Measurements from ENCODE around the gene MKS1.

DNA sequence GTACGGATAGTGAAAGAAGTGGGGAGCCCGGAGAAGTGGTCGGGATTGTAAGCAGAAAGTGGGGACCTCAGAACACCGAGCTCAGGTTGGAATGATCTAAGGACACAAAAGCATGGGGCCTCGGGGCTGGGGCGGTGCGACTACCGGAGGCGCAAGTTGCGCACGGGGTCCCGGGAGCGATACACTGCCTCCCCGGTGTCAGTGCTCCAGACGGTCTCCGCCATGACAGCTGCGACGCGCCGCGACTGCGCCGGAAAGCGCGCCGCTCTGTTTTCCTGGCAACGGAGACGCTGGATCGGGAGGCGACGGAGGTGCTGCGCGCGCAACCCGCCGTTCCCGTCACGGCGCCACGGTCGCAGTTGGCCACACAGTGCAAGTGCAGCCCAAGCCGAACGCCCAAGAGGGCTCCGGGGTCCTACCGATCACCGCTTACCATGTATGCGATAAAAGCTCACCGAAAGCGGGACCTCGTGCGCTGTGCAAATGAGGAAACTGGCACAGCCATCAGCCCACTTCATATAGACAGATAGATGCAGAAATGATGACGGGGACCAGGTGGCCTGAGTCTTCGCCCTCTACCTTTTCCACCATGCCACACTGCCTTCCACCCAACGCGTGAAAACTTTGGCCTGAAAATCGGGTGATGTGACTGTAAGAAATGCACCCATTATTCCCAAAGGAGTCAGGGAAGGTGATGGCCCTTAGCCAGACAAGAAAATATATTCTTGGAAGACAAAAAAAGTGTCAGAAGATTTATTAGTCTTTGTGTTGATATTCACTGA lies at the start of gene MKS1:
- TF ChIP-seq, protein P1, sequence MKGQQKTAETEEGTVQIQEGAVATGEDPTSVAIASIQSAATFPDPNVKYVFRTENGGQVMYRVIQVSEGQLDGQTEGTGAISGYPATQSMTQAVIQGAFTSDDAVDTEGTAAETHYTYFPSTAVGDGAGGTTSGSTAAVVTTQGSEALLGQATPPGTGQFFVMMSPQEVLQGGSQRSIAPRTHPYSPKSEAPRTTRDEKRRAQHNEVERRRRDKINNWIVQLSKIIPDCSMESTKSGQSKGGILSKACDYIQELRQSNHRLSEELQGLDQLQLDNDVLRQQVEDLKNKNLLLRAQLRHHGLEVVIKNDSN (IDR thresholded peaks at IDR 0.05; ENCODE audit: borderline replicate concordance, extremely low read length, insufficient read depth, low read depth, low read length): no peak
- TF ChIP-seq, protein P2, sequence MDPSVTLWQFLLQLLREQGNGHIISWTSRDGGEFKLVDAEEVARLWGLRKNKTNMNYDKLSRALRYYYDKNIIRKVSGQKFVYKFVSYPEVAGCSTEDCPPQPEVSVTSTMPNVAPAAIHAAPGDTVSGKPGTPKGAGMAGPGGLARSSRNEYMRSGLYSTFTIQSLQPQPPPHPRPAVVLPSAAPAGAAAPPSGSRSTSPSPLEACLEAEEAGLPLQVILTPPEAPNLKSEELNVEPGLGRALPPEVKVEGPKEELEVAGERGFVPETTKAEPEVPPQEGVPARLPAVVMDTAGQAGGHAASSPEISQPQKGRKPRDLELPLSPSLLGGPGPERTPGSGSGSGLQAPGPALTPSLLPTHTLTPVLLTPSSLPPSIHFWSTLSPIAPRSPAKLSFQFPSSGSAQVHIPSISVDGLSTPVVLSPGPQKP (IDR thresholded peaks at IDR 0.05; ENCODE audit: low read depth, low read length): no peak
- TF ChIP-seq BRCA1 (IDR thresholded peaks at IDR 0.05; ENCODE audit: low read depth, low read length) (no peak), EP300 (IDR thresholded peaks at IDR 0.05; ENCODE audit: borderline replicate concordance in 1 of 2, control insufficient read depth in 1 of 2, low read depth in 2 of 2, low read length in 2 of 2) (peak; percentile 14 to 34; a peak in 1 of 4 replicates), GABPA (IDR thresholded peaks at IDR 0.05; ENCODE audit: low read depth) (peak; percentile 66), SMC3 (IDR thresholded peaks at IDR 0.05; ENCODE audit: borderline replicate concordance, low read length) (peak; percentile 21; the same call in 1 of the 2 replicates), NRF1 (conservative IDR thresholded peaks at IDR 0.05; ENCODE audit: low read depth, low read length) (peak; percentile 60), FOS (IDR thresholded peaks at IDR 0.05; ENCODE audit: borderline replicate concordance, extremely low read depth, insufficient read length) (no peak)
- TF ChIP-seq, protein P3, sequence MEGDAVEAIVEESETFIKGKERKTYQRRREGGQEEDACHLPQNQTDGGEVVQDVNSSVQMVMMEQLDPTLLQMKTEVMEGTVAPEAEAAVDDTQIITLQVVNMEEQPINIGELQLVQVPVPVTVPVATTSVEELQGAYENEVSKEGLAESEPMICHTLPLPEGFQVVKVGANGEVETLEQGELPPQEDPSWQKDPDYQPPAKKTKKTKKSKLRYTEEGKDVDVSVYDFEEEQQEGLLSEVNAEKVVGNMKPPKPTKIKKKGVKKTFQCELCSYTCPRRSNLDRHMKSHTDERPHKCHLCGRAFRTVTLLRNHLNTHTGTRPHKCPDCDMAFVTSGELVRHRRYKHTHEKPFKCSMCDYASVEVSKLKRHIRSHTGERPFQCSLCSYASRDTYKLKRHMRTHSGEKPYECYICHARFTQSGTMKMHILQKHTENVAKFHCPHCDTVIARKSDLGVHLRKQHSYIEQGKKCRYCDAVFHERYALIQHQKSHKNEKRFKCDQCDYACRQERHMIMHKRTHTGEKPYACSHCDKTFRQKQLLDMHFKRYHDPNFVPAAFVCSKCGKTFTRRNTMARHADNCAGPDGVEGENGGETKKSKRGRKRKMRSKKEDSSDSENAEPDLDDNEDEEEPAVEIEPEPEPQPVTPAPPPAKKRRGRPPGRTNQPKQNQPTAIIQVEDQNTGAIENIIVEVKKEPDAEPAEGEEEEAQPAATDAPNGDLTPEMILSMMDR (IDR thresholded peaks at IDR 0.05 in 2 of 3, conservative IDR thresholded peaks at IDR 0.05 in 1 of 3; ENCODE audit: control insufficient read depth in 2 of 3, extremely low read depth in 1 of 3, insufficient read depth in 1 of 3, low read depth in 3 of 3, low read length in 3 of 3): peak; percentile 73 to 83 (median 78)
- TF ChIP-seq, protein P4, sequence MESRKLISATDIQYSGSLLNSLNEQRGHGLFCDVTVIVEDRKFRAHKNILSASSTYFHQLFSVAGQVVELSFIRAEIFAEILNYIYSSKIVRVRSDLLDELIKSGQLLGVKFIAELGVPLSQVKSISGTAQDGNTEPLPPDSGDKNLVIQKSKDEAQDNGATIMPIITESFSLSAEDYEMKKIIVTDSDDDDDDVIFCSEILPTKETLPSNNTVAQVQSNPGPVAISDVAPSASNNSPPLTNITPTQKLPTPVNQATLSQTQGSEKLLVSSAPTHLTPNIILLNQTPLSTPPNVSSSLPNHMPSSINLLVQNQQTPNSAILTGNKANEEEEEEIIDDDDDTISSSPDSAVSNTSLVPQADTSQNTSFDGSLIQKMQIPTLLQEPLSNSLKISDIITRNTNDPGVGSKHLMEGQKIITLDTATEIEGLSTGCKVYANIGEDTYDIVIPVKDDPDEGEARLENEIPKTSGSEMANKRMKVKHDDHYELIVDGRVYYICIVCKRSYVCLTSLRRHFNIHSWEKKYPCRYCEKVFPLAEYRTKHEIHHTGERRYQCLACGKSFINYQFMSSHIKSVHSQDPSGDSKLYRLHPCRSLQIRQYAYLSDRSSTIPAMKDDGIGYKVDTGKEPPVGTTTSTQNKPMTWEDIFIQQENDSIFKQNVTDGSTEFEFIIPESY (IDR thresholded peaks at IDR 0.05): no peak

Measured in GM12878 (cell line).